Measurements from ENCODE around the gene DNASE2B.

The DNASE2B gene, protein sequence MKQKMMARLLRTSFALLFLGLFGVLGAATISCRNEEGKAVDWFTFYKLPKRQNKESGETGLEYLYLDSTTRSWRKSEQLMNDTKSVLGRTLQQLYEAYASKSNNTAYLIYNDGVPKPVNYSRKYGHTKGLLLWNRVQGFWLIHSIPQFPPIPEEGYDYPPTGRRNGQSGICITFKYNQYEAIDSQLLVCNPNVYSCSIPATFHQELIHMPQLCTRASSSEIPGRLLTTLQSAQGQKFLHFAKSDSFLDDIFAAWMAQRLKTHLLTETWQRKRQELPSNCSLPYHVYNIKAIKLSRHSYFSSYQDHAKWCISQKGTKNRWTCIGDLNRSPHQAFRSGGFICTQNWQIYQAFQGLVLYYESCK

DNA sequence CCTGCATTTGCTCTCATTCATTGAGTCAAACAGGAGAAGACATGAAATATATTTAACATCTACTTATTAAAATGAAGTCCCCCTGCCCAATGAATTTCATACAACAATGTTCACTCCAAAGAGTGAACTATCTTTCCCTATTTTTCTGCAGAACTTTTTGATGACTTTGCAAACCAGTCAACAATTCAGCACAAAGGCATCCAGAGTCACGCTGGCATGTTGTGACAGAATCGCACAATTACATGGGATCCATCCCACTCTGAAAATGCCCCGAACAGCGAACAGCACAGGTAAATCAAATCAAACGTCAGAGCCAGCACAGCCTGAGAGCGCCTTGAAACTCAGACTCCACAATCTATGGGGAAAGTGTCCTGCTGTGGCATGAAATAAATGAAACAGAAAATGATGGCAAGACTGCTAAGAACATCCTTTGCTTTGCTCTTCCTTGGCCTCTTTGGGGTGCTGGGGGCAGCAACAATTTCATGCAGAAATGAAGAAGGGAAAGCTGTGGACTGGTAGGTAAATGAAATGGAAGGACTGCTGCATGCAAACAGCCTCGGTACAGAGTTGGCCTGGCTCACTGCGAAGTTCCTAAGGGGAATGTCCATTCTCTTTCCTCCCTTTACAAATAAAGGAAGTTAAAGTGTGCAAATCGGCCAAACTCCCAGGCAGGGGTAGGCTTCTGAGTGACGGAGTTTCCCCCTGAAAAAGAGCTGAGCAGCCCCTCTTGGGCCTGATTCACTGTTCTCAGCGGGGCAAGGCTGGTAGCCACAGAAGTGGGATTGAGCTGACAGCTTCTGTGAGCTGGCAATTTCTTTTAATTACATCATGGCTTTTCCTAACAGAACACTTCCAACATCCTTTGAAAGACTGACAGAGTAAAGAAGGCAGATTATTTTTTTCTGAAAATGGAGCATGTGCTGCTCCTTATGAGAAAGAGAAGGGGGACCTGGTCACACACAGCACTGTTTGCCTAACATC lies at the start of gene DNASE2B:
DNASE2B (plus strand) TSS at position 310 of the 981 bp plus-strand sequence; CDS start at position 391, 81 bp downstream.
- DNase-seq: no peak

DNA sequence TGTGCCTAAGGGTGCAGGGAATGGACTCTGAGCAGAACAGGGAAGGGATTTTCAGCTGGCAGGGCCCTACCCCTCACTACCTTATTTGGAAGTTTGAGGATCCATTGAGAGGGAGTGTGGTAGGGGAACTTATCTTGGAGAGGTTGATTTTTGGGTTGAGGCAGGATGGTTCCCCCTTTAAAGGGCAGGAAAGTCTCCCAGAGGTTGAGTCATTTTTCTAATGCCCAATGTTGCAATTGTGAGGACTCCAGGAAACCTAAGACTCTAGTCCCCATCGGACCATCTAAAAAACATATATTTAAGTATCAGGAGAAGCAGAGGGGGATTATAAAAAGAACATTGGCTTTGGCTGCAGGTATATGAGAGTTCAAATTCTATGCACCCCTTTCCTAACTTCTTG lies 49.5 kb upstream of the DNASE2B start:
- no peak for DNase-seq

DNA sequence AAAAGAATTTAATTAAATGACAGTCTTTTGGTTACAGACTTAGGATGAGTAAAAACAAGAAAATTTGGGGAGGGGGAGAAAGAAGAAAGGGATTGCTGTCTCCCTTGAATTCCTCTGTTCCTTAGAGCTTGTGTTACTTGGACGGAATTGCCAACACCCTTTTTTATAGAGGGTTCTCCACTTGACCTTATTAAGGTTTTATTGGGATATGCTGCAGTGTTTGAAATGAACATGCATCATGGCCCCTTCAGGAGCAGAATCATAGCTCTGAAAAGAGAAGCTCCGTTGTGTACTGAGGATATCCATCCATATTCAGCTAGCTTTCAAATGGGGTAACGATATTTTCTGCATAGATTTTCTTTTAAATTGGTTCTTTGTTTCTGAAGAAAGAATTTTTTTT lies 48.2 kb upstream of the DNASE2B start:
- no peak for DNase-seq

DNA sequence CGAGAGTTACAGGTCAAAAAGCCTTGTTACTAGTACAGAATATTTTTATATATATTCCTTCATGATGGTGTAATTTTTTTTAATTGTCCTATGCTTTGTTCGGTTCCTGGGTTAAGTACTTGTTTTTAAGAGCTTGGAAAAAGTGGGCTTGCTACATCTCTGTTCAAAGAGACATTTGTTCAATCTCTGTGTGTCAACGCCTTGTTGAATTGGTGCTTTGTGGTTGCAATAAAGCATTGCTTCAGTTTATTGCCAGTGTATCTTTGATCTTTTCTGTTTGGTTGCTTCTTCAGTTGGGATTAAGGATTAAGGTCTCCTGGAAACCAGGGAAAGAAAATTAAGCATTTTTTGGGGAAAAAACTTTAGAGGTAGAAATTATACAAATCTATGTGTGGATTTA lies 47.7 kb upstream of the DNASE2B start:
- no peak for DNase-seq

DNA sequence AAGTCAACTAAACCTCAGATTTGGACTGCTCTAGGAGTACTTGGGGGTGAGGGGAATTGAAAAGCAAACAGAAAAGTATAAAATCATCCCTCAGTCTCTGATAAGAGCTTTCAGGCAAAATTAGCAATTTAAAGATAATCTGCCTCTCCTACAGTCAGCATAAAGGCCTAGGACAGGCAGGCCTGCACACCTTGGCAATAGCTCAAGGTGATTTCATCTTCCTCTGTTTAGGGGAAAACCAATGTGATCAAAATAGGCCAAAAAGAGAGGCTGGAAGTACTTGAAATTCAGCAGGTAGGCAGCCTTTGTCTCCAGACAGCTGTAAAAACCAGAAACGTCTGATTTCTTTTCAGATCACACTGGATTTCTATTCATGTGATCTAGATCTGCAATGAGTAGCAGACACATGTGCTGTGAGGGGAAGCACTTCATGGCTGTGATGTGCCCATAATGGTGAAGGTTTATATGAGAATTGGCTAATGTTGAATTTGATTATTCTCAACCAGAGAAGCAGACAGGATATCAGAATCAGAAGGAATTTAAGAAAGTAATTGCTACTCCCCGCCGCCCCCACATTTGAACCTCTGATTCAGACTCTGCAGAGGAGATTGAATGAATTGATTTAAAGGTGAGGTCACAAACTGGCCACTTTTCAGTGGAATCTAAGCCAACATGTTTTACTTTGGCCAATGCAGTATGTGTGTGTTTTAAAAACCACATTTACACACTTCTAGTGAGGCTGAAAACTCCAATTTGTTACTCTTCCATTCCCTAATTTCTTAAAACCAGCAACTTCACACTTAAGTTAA lies 45.8 kb upstream of the DNASE2B start:
- no peak for DNase-seq

DNA sequence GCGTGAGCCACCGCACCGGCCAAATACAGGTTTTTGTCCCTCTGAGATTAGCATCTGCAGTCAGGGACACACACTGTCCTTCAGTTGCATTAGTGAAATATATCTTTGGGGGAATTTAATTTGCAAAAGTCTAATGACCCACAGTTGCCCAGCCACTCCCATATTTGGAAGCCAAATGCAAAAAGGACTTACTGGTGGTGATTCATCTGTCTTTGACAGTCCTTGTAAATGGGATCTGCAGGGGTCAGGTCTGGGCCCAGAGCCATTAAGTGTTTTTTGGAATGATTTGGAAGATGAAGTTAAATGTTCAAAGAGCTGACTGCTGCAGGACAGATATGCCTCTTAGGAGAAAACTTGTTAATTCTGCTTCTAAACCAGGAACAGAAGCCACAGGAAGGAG lies 44.6 kb upstream of the DNASE2B start:
- DNase-seq: no peak

DNA sequence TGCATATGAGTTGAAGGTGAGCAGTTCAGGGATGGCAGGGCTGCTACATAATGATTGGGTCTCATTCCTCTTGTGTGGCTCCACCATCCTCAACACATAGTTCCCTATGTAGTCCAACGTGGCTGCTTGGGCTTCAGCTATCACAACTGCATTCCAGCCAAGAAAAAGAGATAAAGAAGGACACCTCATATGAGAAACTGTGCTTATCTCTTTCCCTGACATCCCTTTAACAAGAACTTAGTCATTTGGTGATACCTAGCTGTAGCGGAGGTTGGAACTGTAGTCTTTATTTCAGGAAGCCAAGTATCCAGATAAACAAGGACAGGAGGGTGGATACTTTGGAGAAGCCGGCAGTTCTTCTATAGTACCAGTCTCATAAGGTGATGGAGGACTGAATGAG lies 42.7 kb upstream of the DNASE2B start:
- DNase-seq: no peak

DNA sequence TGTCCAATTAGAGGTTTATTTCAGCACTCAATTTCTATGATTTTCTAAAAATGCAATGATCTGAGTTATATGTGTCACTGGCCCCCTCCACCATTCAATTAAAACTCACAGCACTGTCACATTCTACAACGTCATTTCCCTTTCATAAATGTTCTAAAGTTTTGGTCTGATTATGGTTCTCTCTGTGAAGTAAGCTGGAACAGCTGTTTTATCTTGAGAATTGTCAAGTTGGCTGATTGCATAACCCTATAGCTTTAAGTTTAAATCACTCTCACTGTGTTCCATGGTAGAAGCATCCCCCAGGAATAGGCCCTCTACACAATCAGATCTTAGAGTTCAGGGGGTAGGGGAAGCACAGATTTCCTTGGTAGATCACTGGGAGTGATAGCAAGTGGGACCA lies 41.4 kb upstream of the DNASE2B start:
- no peak for DNase-seq

DNA sequence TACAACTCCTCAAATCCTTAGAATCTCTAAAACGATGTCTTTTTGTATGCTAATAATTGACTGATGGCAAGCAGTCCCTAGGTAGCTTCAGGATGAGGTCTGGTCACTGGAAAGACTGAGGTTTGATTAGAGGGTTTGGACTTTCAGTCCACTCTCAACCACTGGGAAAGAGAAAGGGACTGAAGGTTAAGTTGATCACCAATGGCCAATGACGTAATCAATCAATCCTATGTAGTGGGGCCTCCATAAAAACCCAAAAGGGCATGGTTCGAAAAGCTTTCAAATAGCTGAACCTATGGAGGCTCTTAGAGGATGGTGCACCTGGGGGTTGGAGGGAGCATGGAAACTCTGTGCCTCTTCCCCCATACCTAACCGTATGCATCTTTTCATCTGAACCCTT lies 39.6 kb upstream of the DNASE2B start:
- no peak for DNase-seq

DNA sequence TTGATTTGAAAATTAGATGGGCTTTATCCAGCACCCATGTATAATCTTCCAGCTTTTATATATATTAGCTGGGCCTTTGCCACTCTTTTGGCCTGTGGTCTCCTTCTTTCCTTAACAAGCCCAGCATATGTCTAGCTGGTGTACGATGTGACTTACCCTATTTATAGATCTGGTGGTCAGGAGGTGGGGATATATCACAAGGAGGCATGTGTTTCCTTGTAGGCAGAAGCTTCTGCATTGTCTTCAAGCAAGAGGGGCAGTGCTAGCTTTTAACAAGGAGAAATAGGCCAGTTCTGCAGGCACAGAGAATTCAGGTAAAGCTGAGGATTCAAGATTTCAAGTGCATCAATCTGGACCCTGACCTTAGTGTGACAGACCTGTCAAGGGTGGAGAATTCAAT lies 38.0 kb upstream of the DNASE2B start:
- DNase-seq: no peak

DNA sequence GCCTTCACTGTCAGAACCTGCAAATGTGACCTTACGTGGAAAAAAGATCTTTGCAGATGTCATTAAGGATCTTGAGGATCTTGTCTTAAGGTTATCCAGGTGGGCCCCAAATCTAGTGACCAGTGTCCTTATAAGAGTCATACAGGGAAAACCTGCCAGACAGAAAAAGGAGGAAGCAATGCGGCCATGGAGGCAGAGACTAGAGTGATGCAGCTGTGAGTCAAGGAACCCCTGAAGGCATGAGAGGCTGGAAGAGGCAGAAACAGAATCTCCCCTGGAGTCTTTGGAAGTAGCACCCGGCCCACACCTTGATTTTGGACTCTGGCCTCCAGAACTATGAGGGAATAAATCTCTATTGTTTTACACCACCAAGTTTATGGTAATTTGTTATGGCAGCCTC lies 36.5 kb upstream of the DNASE2B start:
- DNase-seq: no peak

DNA sequence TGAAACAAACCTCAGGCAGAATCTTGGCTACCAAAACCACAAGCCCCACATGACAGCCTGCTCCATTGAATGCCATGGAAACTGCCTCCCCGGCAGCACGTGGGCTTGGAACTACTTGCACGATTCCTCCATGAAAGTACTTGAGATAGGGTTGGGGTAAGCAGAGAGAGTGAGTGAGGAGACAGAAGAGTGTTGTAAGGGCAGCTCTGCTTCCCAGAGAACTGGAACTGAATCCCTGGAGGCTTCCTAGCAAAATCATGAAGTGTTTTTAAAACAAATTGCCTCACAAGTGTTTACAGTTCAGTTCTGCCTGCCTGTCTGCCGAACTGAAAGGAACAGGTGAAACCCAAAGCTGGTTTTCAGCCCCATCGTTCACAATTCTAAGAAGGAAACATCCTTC lies 35.3 kb upstream of the DNASE2B start:
- no peak for DNase-seq

DNA sequence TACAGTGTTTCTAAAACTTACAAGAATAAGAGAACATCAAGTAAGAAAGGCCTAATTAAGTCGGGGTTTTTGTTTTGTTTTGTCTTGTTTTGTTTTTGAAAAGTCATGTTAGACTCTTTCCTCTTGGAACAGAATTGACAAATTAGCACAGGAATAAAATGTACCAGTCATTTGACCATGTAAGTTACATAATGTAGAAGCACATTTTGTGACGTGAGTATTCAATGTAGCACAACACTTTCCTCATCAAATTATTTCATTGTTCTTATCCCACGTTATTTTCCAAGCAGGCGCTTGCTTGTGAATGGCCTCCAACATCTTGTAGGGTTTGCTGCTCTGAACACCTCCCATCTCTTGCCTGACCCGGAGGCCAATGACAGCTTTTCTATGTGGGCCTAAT lies 34.7 kb upstream of the DNASE2B start:
- DNase-seq: no peak

DNA sequence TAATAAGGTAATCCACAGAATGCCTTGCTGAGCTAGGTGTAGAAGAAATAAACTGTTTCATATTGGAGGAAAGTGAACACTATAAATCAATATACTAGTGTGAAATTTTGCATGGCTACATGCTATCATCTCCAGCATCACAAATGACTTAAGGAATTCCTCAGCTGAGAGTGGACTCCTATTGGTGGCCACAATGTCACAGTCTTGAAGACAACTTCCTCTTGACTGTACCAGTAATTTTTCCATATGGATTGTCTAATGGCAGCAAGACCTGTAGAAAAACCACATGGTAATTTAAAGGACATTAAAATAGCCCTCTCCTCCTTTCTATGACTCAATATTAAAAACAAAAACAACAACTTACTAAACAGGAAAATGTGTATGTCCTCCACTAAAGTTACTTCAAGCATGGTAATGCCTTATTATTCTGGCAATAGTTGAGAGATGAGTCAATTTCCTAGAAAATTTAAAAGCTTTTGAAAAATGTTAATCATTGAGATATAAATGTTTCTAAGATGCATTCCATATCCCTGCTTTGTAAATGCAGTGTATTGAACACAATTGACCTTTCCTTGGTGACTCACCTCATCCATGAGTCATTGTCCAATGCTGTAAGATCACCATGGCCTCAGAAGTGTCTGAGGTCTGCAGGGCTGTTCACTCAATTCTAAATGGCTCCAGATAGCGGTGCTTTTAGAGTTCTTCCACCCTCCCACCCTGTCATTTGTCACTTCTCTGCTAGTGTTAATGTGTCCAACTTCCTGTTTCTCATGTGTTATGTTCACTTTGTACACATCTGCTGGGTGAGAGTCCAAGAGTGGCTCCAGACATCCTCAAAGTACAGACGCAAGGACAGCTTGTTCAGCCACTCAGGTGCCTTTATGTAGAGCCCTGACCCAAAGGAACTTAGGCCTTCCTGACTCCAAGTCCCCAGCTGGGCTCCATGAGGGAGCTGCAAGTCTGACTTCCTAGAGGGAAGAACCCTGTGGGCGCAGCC lies 32.8 kb upstream of the DNASE2B start:
- DNase-seq: no peak

DNA sequence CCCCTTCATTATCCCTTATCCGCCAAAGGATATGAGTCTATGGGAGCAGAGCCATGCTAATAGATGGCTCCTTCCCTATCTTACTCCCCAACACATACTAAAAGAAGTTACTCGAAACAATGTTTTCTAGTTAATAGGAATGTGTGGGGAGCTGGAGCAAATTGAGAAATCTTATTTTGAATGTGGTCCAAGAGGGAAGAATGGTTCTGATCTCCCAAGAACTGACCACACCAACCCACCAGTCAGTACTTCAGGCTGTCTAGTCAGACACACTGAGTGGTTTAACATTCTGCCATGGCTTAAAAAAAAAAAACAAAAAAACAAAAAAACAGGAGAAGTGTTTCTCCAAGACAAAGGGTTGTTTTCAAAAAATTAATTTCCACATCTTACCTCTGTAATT lies 31.5 kb upstream of the DNASE2B start:
- DNase-seq: no peak

DNA sequence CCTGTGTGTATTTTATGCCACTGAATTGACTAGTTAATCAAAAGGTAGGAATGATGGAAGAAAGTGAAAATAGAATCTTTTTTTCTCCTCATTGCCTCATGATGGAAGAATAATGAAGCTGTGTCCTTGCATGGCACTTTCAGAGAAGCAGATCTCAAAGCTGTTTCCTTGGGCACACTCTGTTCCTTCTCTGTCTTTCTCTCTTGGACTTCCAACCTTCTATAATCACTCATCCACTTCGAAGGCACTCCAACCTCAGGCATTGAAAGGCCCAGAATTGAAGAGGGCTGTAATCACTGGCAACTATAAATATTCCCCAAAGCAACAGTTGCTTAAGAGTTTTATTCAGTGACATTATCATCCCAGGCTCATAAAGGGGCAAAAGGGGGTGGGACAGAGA lies 31.1 kb upstream of the DNASE2B start:
- no peak for DNase-seq

DNA sequence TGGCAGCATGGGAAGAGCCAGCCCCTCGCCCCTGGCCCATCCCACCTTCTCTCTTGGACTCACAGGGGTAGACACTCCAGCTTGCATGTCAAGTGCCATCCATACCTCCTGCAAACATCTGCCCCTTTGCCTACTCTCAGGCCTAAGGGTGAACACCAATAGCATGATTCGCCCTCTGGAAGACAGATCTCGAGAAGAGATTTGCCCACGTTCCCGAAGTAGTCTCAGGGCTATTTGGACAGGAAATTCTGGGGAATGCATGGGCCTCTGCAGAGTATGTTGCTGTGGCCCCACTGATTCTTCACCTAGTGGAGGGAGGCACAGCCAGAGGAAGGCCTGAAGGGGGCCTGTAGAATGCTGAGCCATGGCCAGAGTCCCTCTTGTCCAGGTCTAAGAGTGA lies 29.8 kb upstream of the DNASE2B start:
- DNase-seq: no peak

DNA sequence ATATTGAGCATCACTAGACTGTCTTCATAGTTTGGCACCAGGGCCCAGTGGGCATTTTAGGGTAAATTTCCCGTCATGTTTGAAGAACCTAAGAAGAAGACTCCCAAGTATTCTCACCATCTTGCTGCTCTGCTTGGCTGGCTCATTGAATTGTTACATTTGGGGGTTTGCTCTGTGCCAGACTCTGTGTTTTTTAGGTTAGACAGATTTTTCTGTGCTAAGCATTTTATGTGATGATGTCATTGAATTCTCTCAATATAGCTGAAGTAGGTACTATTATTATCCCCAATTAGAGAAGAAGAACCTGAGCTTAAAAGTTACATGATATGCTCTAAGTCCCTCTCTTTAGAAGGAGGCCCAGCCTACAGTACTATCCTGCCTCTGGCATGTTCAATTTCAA lies 28.0 kb upstream of the DNASE2B start:
- DNase-seq: no peak

DNA sequence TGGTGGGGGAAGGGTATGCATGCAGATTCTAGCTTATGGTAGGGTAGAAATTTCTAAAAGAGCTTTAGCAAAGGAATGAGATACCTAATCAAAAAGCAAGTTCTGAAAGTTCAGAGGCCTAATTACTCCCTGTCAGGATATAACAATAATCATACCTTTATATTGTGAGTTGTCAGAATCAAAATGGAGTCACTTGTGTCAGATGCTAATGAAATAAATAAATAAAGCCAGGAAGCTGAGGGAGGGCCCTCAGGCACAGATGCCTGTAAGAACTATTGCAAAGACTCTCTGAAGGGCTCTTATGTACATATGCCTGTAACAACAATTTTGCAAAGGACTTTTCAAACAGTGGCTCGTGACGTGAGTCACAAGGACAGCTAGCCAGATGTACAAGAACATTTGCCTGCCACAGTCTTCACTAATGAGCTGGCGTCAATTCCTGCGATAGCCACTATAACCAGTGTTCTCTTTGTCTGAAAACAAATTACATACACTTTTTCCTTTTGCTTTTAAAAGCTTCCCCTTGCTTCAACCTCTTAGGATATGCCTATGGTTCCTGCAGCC lies 27.4 kb upstream of the DNASE2B start:
- DNase-seq: no peak

DNA sequence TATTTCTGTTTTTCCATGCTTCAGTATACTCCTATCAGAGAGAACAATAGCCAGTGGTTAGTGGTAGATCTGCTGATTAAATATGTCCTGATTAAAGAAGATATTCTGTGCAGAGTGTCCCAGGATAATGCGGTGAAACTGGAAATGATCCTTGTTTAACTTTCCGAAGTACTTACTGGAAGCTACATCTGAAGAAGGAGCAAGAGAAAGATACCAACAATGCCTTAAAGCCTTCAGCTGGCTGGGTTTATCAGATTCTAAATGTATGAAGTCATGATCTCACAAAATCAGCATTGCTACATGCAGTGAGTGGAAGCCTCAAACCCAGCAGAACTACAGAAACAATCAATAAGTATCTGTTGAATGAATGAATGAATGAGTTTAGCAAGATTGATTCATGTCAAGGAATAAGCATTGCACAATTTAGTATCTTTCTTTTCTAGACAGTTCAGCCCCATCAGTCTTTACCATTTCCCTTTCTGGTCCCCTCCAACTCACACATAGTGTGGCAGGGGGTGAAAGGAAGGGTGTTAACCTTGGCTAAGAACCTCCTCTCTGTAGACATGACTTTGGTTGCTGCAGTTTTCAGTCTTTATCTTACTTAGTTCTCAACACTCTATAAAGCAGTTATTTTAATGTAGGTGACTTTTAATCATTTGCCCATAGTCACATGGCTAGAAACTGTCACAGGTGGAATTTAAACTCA lies 24.7 kb upstream of the DNASE2B start:
- DNase-seq: no peak

Measured in NCI-H526 (cell line).